Articular chondrocyte of knee joint (primary cell): ENCODE data around the gene GAPVD1. TPM values are rescaled to one million over a fixed set of nuclear protein-coding genes. Genes with fewer than 3 reads are reported as not detected.

ENCODE experiments used
- small RNA-seq: library from RNA; depleted of rRNA; stranded (forward); fragments of <200 nt; gene quantifications from one replicate; pipeline ENCODE3, GENCODE V24; 2012
- total RNA-seq: library from RNA; depleted of rRNA; stranded (reverse); fragments of >200 nt; gene quantifications from 2 replicates; pipeline ENCODE4 v1.2.3, GENCODE V29; 2012

Gene GAPVD1
- 59.5 and 65.0 TPM in 2 replicates for total RNA-seq

GRCh38 chr9:125261501-125262293 is at the start of gene GAPVD1:
GAPVD1 (plus strand) TSS chr9:125261826; CDS start chr9:125298922, 37,096 bp downstream.

GRCh38 chr9:125241000-125241862 is 20.4 kb upstream of the GAPVD1 start, which contains the start of gene HSPA5:
HSPA5 (minus strand) TSS chr9:125241343; CDS start chr9:125241126, 217 bp downstream.

Small RNA genes lying within 50 kb of the gene (small RNA-seq; reads per million reads assigned to genes)
- gene AL354710.1: not detected
- gene RNU6-1020P: not detected

Other genes starting within 250 kb of the GAPVD1 start
- 11.3 and 12.3 TPM in 2 replicates for gene SCAI, start 118.3 kb upstream of the GAPVD1 start, total RNA-seq
- 36.5 and 43.4 TPM in 2 replicates for gene PPP6C, start 72.0 kb upstream of the GAPVD1 start, total RNA-seq
- 23.5 and 24.4 TPM in 2 replicates for gene RABEPK, start 61.3 kb upstream of the GAPVD1 start, total RNA-seq
- gene HSPA5, start 20.5 kb upstream of the GAPVD1 start, total RNA-seq: 147 and 159 TPM in 2 replicates